Activated effector memory CD4-positive, alpha-beta T cell treated with anti-CD3 and anti-CD28 coated beads, Interleukin-2, amount 50 U/mL, for 16 hours (primary cell): ENCODE results near the gene ZSCAN10.
"Not testable (repeated sequence)": the region's sequence is repeated elsewhere in the genome, so short reads cannot be mapped to it uniquely, and the experiment has no call there.

ENCODE experiments used
- DNase-seq: peaks from one replicate; pipeline ENCODE4 v3.0.0-alpha.2; 2020

The ZSCAN10 gene

DNA sequence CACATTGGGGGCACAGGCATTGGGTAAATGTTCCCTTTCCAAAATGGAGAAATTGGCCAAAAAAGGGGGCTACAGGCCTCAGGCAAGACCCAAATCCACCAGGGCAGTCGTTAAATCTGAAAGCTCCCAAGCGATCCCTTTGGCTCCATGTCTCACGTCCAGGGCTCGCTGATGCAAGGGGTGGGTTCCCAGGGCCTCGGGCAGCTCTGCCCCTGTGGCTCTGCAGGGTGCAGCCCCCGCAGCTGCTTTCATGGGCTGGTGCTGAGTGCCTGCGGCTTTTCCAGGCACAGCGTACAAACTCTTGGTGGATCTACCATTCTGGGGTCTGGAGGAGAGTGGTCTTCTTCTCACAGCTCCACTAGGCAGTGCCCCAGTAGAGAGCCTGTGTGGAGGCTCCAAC, 15.7 kb downstream of the ZSCAN10 start:
- DNase-seq, result peak; percentile 43

- not testable (repeated sequence) for DNase-seq
Observed at GRCh38 chr16:3081957-3082356, 17.1 kb downstream of the ZSCAN10 start.

DNA sequence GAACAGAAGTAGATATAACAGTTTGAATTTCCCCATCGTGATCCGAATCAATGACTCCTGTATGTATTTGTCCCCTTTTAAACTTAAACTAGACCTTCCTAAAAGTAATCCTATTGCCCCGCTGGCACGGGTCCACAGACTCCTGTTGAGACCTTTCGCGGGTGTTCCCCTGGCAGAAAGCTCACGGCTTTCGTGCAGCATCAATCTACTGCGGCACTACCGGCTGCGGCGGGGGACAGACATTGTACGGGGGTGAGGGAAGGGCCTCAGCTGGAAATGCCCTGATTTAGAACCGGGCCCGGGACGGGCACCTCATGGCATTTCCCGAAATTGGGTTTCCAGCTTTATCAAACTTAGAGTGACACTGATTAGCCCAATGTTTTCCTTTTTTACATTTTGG, 19.1 kb downstream of the ZSCAN10 start:
- DNase-seq, result no peak

- no peak for DNase-seq
Observed at GRCh38 chr16:3076577-3076976, 22.5 kb downstream of the ZSCAN10 start.

DNA sequence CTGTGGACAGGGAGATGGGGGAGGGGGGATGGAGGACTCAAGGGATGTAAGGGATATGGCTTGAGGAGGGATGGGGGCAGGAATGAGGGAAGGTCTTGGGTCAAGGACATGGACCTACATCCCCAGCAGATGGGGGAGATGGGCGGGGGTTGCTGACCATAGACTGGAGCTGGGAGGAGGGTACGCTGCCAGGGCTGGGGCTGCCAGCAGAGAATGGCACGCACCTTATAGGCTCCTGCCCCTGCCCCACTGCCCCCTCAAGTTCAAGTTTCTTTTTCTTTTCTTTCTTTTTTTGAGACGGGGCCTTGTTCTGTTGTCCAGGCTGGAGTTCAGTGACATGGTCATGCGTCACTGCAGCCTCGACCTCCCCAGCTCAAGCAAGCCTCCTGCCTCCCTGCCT, 23.1 kb downstream of the ZSCAN10 start:
- DNase-seq, result not testable (repeated sequence)

GRCh38 chr16:3075523-3075915, 23.6 kb downstream of the ZSCAN10 start:
- DNase-seq, result no peak

GRCh38 chr16:3074860-3075522, 24.1 kb downstream of the ZSCAN10 start:
- peak; percentile 92 for DNase-seq

DNA sequence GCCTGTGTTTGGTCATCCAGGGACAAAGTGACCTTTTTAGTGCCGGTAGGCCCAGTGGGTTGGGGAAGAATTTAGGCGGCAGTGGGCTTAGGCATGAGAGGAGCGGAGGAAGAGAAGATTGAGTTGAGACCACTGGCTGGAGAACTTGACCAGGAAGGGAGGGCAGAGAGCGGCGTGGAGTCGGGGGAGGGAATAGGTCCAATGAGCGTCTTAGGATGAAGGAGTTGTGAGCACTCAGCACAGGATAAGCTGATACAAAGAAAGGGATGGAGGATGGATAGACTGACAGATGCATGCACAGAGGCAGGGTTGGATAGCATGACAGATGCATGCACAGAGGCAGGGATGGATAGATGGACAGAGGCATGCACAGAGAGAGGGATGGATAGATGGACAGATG, 25.6 kb downstream of the ZSCAN10 start:
- DNase-seq, result no peak

- not testable (repeated sequence) for DNase-seq
Observed at GRCh38 chr16:3072576-3073263, 26.4 kb downstream of the ZSCAN10 start.

GRCh38 chr16:3072148-3072547, 26.9 kb downstream of the ZSCAN10 start:
- not testable (repeated sequence) for DNase-seq

- DNase-seq, result no peak
Observed at GRCh38 chr16:3071655-3072054, 27.4 kb downstream of the ZSCAN10 start.

DNA sequence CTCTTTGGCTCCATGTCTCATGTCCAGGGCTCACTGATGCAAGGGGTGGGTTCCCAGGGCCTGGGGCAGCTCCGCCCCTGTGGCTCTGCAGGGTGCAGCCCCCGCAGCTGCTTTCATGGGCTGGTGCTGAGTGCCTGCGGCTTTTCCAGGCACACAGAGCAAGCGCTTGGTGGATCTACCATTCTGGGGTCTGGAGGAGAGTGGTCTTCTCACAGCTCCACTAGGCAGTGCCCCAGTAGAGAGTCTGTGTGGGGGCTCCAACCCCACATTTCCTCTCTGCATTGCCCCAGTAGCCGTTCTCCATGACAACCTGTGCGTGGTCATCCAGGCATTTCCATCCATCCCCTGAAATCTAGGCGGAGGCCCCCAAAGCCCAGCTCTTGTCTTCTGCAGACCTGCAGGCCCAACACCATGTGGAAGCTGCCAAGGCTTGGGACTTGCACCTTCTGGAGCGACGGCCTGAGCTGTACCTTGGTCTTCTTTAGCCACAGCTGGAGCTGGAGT, 28.4 kb downstream of the ZSCAN10 start:
- DNase-seq, result no peak

DNA sequence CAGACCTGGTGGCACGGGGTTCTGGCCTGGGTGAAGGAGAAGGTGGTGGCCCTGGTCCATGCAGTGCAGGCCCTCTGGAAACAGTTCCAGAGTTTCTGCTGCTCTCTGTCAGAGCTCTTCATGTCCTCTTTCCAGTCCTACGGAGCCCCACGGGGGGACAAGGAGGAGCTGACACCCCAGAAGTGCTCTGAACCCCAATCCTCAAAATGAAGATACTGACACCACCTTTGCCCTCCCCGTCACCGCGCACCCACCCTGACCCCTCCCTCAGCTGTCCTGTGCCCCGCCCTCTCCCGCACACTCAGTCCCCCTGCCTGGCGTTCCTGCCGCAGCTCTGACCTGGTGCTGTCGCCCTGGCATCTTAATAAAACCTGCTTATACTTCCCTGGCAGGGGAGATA, 29.9 kb downstream of the ZSCAN10 start:
- DNase-seq, result not testable (repeated sequence)

GRCh38 chr16:3068487-3068886, 30.6 kb downstream of the ZSCAN10 start:
- DNase-seq, result no peak

DNA sequence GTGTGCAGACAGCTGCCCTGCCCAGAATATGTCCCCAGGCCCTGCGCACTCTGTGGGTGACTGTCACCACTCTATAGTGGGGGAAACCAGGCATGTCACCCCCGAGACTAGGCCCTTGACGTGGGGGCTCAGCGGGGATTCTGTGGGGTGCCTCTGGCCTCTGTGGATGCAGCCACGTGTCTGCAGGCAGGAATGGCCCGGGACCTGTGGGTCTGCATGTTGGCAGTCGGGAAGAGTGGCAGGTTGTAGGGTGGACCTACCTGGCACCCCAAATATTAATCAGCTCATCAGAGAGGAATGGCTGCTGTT, 32.7 kb downstream of the ZSCAN10 start:
- no peak for DNase-seq

DNA sequence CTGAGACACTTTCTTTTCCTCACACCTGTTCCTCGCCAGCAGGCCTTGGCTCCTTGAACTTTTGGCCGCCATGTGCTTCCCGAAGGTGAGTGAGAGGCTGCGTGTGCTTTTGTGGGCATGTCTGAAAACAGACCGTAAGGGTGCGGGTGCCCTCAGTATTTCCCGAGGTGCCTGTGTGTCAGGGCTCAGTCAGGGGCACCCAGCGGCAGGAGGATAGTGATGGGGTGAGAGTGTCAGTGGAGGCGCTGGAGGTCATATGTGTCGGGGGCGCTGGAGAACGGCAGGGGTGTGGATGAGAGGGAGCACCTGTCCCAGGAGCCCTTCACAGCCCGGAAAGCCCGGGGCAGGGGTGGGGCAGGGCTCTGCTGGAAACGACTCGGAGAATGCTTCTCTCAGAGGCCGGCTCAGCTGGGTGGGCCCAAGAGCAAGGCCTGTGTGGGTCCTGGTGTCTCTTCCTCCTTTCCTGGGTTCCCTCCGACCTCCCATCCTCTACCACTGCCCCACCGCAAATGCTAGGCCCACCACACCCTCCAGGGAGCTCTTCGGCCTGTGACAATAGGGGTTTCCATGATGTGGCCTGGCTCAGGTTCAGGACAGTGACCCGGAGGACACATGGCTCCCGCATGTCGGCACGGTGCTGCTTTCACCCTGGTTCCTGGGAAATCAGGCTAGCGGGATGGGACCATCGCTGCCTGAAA, 33.2 kb downstream of the ZSCAN10 start:
- DNase-seq, result peak; percentile 77

DNA sequence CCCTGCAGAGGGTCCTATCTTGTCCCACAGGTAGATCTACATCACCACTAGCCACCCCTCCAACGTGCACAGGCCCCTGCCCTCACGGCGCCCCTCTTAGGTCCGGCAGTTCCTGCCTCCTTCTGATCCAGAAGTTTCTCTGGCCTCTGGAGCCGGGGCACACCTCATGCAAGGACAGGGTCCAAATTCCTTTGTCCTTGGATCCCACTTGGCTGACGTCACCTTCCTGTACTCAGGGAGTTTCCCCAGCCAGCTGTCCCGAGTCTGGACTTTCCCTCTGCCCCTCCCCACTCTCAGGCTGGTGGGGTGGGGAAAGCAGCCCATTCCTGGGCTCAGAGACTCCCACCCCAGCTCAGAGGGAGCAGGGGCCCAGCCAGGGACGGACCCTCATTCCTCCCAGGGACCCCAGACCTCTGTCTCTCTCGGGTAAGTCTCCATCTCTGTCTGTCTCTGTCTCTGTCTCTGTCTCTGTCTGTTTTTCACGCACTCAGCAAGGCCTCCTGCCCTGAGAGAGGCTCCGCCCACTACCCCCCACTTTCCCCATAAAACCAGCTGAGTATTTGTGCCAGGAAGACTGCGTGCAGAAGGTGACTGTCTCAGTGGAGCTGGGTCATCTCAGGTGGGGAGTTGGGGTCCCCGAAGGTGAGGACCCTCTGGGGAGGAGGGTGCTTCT, 33.9 kb downstream of the ZSCAN10 start, which contains the start of gene IL32:
IL32 (plus strand) TSS at position 572 of the 673 bp plus-strand sequence. CDS start 172 bp downstream, outside the sequence.
- DNase-seq, result peak; percentile 90

DNA sequence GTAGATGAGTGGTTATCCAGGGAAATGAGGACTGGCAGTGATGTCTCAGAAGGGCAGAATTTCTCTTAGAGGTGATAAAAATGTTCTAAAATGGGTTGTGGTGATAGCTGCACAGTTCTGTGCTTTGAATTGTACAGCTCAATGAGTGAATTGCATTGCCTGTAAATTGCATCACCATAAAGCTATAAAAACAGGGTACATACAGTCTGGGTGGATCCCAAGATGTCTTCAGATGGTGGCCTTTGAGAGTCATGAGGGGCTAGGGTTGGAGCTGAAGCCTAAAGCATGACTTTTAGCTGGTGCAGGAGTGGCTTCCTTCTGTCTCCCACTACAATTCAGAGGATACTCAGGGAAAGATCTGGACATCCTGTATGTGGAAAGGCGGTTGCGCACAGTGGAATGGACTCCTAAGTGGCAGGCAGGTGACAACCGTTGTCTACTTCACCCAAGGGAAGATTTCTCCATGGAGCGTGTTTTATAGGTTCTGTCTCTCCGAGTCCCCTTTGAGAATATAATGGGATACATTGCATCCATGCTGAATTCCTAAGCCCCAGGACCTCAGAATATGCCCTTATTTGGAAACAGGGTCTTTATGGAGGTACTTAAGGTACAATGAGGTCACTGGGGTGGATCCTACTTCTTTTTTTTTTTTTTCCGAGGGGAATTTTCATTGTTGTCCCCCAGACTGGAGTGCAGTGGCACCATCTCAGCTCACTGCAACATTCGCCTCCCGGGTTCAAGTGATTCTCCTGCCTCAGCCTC, 35.3 kb downstream of the ZSCAN10 start:
- no peak for DNase-seq

DNA sequence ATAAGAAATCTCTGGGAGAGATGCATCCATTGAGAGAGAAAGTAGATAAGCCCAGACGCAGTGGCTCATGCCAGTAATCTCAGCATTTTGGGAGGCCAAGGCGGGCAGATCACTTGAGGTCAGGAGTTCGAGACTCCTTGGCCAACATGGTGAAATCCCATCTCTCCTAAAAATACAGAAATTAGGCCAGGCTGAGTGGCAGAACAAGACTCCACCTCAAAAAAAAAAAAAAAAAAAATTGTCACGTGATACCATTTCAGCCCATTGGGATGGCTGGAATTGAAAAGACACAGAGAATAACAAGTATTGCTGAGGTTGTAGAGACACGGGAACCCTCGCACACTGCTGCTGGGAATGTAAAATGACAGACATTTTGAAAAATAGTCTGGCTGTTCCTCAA, 36.5 kb downstream of the ZSCAN10 start:
- no peak for DNase-seq

DNA sequence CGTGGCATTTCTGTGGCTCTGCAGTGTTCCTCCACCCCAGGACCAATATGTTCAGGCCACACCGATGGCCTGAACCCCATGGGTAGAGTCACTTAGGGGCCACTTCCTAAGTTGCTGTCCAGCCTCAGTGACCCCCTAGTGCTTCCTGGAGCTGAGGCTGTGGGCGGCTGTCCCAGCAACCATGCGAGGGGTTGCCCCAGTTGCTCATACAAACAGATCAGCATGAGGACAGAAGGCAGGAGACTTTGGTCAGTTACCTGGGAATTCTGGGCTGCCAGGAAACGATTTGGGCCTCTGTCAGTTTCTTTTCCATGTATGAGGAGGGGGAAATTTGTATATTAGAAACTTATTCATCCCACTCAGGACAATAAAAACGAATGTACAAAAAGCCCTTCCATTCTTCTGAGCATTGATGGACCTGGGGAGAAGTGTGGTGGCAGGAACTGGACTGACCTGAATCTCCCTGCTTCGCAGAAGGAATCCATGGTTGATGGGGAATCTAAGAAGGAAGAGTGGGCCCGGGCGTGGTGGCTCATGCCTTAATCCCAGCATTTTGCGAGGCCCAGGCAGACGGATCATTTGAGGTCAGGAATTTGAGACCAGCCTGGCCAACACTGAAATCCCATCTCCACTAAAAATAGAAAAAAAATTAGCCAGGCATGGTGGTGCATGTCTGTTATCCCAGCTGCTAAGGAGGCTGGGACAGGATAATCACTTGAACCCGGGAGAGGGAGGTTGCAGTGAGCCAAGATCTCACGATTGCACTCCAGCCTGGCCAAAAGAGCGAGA, 38.6 kb downstream of the ZSCAN10 start:
- DNase-seq, result no peak

- no peak for DNase-seq
Observed at GRCh38 chr16:3059723-3060242, 39.3 kb downstream of the ZSCAN10 start.
